Measurements from ENCODE around the gene PEAR1. TPM values are rescaled to one million over a fixed set of nuclear protein-coding genes. Genes with fewer than 3 reads are reported as not detected.

Gene PEAR1
- total RNA-seq, 1 donor from 2014 or later: 6.7 TPM

- DNase-seq: no peak
- ATAC-seq (ENCODE audit: poor library complexity): no peak
- intact Hi-C loops (cut with DNase I): no loop called here
These were observed 15.4 kb downstream of the PEAR1 start for GRCh38 chr1:156908955-156909354.

GRCh38 chr1:156909671-156910070 lies 16.2 kb downstream of the PEAR1 start:
- ATAC-seq (ENCODE audit: poor library complexity): no peak
- intact Hi-C loops (cut with DNase I): no loop called here
- DNase-seq: no peak

- DNase-seq: peak; percentile 60
- ATAC-seq (ENCODE audit: poor library complexity): peak; percentile 31
- intact Hi-C loops (cut with DNase I): no loop called here
These were observed 16.8 kb downstream of the PEAR1 start for GRCh38 chr1:156910309-156910782.

- ATAC-seq (ENCODE audit: poor library complexity) (no peak), DNase-seq (peak; percentile 2)
- intact Hi-C loops (cut with DNase I): no loop called here
These were observed 18.2 kb downstream of the PEAR1 start for GRCh38 chr1:156911577-156912298.

- DNase-seq: peak; percentile 39
- intact Hi-C loops (cut with DNase I): no loop called here
- no peak for ATAC-seq (ENCODE audit: poor library complexity)
These were observed 18.8 kb downstream of the PEAR1 start for GRCh38 chr1:156912310-156912709.

GRCh38 chr1:156912861-156913808 lies 19.6 kb downstream of the PEAR1 start:
- peak; percentile 56 for DNase-seq
- ATAC-seq (ENCODE audit: poor library complexity): peak; percentile 38
- intact Hi-C loops (cut with DNase I): no loop called here

- intact Hi-C loops (cut with DNase I): no loop called here
These were observed 20.4 kb downstream of the PEAR1 start for GRCh38 chr1:156913809-156914387.

GRCh38 chr1:156914440-156914856 lies 20.9 kb downstream of the PEAR1 start:
- DNase-seq: peak; percentile 31
- intact Hi-C loops (cut with DNase I): no loop called here
- ATAC-seq (ENCODE audit: poor library complexity): no peak

More at GRCh38 chr1:156913809-156914387, 20.4 kb downstream of the PEAR1 start:
- no peak for ATAC-seq (ENCODE audit: poor library complexity)
- DNase-seq: peak; percentile 36

- intact Hi-C loops (cut with DNase I): no loop called here
- ATAC-seq (ENCODE audit: poor library complexity): peak; percentile 95
These were observed 26.9 kb downstream of the PEAR1 start, which contains the start of gene LRRC71 for GRCh38 chr1:156920233-156921052. TSS of gene LRRC71 (plus strand) at chr1:156920632. CDS start at chr1:156920804, 172 bp downstream.

GRCh38 chr1:156921053-156921529 lies 27.6 kb downstream of the PEAR1 start:
- intact Hi-C loops (cut with DNase I): no loop called here
- ATAC-seq (ENCODE audit: poor library complexity) (no peak), DNase-seq (no peak)

More at GRCh38 chr1:156920233-156921052, 26.9 kb downstream of the PEAR1 start, which contains the start of gene LRRC71:
- peak; percentile 88 for DNase-seq

GRCh38 chr1:156922986-156923669 lies 29.6 kb downstream of the PEAR1 start:
- intact Hi-C loops (cut with DNase I): no loop called here
- ATAC-seq (ENCODE audit: poor library complexity): no peak
- peak; percentile 36 for DNase-seq

GRCh38 chr1:156923670-156924477 lies 30.4 kb downstream of the PEAR1 start:
- ATAC-seq (ENCODE audit: poor library complexity): no peak
- intact Hi-C loops (cut with DNase I): no loop called here
- DNase-seq: peak; percentile 37

GRCh38 chr1:156924478-156925153 lies 31.1 kb downstream of the PEAR1 start:
- ATAC-seq (ENCODE audit: poor library complexity): no peak
- intact Hi-C loops (cut with DNase I): loop anchor here (5.0 kb wide), 1 partner anchor 32 kb away; the partner anchor contains the start of gene PEAR1
- DNase-seq: peak; percentile 21

GRCh38 chr1:156925154-156926010 lies 31.9 kb downstream of the PEAR1 start:
- intact Hi-C loops (cut with DNase I): loop anchor here (5.0 kb wide), 1 partner anchor 33 kb away; the partner anchor contains the start of gene PEAR1
- DNase-seq: peak; percentile 12
- ATAC-seq (ENCODE audit: poor library complexity): no peak

- intact Hi-C loops (cut with DNase I): loop anchor here (5.0 kb wide), 1 partner anchor 34 kb away; the partner anchor contains the start of gene PEAR1
- DNase-seq: peak; percentile 76
These were observed 32.7 kb downstream of the PEAR1 start for GRCh38 chr1:156926175-156926574.

More at GRCh38 chr1:156926175-156926574, 32.7 kb downstream of the PEAR1 start:
- ATAC-seq (ENCODE audit: poor library complexity): peak; percentile 38

Measured in Right ventricle myocardium superior (tissue), 1 donor.